Rectal smooth muscle tissue (tissue), 1 donor: Measurements from ENCODE around the gene SMCHD1.
"Not testable (repeated sequence)": the region's sequence is repeated elsewhere in the genome, so short reads cannot be mapped to it uniquely, and the experiment has no call there.

Experiments used
- H3K27ac ChIP-seq: one replicate; pipeline ENCODE4 v1.7.0; 2013; ENCODE audit warnings: low read depth, low read length, inconsistent platforms
- H3K27me3 ChIP-seq: one replicate; pipeline ENCODE4 v1.7.0; 2013; ENCODE audit warnings: low read length; ENCODE audit not compliant: control insufficient read depth, insufficient read depth
- H3K36me3 ChIP-seq: one replicate; pipeline ENCODE4 v1.7.0; 2013; ENCODE audit warnings: low read length; ENCODE audit not compliant: control insufficient read depth, insufficient read depth
- H3K4me1 ChIP-seq: one replicate; pipeline ENCODE4 v1.7.0; 2013; ENCODE audit warnings: low read length; ENCODE audit not compliant: control insufficient read depth, insufficient read depth
- H3K4me3 ChIP-seq: one replicate; pipeline ENCODE4 v1.7.0; 2013; ENCODE audit warnings: low read length
- H3K9ac ChIP-seq: one replicate; pipeline ENCODE4 v1.7.0; 2013; ENCODE audit warnings: low read length

Gene SMCHD1

DNA sequence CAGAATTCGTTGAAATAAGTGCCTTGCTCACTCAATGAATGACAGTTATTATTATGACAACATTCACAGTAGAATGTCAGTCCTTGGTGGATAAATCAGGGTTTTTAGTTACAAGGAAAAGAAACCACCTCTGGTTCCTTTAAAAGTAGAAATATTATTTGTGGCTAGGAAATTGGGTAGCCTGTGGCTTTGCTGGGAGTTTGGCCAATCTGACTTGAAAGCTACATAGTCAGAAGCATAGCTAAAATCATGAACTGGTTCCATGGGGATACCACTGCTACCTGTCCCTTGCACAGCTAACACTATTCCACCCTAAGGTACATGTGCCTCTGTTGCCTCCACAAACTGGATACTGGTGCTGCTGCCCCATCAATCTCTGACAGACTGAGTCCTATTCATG is 12.8 kb upstream of the SMCHD1 start:
- Histone ChIP-seq H3K27ac (no peak overlapping the region), H3K4me1 (no peaks in the 10 kb centered on the region), H3K27me3 (no peaks in the 10 kb centered on the region), H3K36me3 (no peaks in the 10 kb centered on the region), H3K4me3 (no peak overlapping the region), H3K9ac (no peak overlapping the region)

DNA sequence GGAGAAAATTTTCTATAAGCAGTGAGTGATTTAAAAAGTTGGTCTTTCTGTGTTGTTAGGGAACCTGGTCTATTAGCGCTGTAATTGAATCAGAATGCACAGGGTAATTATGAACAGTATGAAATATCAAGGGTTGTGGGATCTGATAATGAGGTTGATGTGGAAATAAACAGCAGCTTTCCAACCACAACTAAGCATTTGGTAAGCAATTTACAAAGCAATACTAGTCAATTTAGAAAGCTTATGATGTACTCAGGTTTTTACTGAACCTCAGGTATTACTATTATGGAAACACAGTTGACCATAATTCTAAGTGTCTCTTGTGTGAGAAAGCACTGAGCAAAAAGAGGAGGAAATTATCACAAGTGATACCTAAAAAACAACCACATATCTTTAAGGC is 11.0 kb upstream of the SMCHD1 start:
- Histone ChIP-seq H3K9ac (no peak overlapping the region), H3K36me3 (no peaks in the 10 kb centered on the region), H3K4me3 (no peak overlapping the region), H3K4me1 (no peaks in the 10 kb centered on the region), H3K27me3 (no peaks in the 10 kb centered on the region), H3K27ac (no peak overlapping the region)

DNA sequence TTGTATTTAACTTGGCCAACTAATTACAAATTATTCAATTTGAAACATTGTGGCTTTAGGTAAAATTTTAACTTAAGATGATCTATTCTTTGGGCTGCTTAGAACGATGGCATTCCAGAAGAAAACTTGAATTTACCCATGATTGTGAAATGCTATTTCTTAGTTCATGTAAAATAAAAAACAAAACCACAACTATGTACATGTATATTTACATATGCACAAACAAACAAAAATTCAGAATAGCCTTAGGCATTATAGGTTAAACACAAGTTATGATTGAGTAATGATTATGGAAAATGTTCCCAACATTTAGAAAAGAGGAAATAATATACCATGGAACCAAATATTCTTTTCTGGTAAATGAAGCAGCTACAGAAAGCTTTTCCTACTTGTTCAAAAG is 3.5 kb upstream of the SMCHD1 start:
- Histone ChIP-seq H3K27me3 (no peaks in the 10 kb centered on the region), H3K9ac (no peak overlapping the region), H3K4me3 (no peak overlapping the region), H3K4me1 (peaks cover 3% of the 10 kb centered on the region), H3K36me3 (no peaks in the 10 kb centered on the region), H3K27ac (no peak overlapping the region)

DNA sequence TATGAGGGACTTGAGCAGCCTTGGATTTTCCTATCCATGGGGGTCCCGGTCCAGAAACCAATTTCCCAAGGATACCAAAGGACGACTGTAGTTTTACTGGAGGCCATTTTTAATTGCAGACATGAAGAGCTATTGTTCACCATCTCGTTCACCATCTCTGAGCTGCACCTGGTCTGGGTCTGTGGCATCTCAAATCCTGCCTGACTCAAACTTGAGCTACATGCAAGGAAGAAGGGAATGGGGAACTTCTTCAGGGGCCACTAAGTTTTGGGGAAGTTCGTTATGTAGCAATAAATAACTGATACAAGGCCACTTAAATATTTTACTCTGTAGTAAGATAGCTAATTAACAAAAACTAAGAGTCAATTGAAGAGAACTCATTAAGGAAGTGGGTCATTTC is 2.1 kb upstream of the SMCHD1 start:
- no peaks in the 10 kb centered on the region for H3K36me3 ChIP-seq
- no peak overlapping the region for H3K4me3 ChIP-seq
- no peak overlapping the region for H3K9ac ChIP-seq
- H3K4me1 ChIP-seq = peaks cover 11% of the 10 kb centered on the region
- no peaks in the 10 kb centered on the region for H3K27me3 ChIP-seq
- H3K27ac ChIP-seq = no peak overlapping the region

DNA sequence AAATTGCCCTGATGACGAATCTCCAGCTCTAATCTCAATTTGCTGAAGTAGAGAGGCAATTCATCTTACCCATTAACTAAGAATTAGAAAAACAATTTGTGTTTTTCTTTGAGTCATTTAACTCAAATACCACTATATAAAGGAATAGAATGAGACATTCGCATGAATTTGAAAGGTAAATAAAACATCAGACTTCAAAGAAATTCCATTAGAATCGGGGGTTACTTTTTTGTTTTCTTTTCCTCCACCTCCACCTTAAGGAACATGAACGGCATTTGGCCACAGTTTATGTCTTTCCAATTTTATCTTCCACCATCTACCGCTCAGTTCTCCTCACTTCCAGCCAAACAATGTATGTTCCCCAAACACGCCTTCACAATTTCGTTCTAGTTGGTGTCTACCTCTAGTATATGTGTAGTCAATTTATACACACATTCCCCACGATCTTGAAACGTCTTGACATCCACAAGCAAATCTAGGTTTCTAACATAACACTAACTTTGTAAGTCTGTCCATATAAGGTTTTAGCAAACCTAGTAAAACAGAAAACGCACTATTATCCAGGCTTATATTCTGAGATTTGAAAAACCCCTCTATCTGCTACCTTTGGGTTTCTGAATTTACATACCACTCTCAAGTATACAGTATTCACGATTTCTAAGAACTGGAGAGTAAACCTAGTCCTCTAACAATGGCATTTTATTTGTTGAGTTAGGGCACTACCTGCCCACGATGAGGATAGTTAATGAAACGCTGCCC is 1.2 kb upstream of the SMCHD1 start:
- H3K4me3 ChIP-seq = peak overlapping the region; percentile 66
- peak overlapping the region; percentile 98 for H3K27ac ChIP-seq
- H3K36me3 ChIP-seq = no peaks in the 10 kb centered on the region
- no peaks in the 10 kb centered on the region for H3K27me3 ChIP-seq
- H3K9ac ChIP-seq = no peak overlapping the region
- peaks cover 12% of the 10 kb centered on the region for H3K4me1 ChIP-seq

DNA sequence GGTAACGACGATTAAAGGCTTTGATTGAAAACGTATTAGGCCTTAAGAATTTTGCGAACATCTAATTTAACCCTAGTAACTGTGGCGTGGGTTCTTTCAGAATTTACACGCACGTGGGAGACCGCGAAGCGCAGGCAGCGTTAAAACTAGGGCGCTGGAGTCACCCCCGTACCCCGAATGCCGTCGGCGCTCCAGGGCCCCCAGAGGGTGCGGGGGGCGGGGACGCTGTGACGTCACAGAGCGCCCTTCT is 673 bp upstream of the SMCHD1 start:
- peak overlapping the region; percentile 66 for H3K4me3 ChIP-seq
- H3K4me1 ChIP-seq = peaks cover 12% of the 10 kb centered on the region
- no peaks in the 10 kb centered on the region for H3K36me3 ChIP-seq
- H3K27ac ChIP-seq = peak overlapping the region; percentile 98
- no peaks in the 10 kb centered on the region for H3K27me3 ChIP-seq
- peak overlapping the region; percentile 79 for H3K9ac ChIP-seq

DNA sequence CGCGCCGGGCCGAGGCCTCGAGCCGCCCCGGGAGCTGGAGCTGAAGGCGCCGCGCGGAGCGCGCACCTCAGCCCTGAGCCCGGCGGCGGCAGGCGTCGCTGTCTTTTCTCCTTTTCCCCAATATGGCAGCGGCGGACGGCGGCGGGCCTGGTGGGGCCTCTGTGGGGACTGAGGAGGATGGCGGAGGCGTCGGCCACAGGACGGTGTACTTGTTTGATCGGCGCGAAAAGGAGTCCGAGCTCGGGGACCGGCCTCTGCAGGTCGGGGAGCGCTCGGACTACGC is 369 bp downstream of the SMCHD1 start:
- Histone ChIP-seq H3K4me3 (peak overlapping the region; percentile 66), H3K4me1 (peaks cover 12% of the 10 kb centered on the region), H3K9ac (peak overlapping the region; percentile 26), H3K36me3 (no peaks in the 10 kb centered on the region), H3K27ac (peak overlapping the region; percentile 98), H3K27me3 (no peaks in the 10 kb centered on the region)

DNA sequence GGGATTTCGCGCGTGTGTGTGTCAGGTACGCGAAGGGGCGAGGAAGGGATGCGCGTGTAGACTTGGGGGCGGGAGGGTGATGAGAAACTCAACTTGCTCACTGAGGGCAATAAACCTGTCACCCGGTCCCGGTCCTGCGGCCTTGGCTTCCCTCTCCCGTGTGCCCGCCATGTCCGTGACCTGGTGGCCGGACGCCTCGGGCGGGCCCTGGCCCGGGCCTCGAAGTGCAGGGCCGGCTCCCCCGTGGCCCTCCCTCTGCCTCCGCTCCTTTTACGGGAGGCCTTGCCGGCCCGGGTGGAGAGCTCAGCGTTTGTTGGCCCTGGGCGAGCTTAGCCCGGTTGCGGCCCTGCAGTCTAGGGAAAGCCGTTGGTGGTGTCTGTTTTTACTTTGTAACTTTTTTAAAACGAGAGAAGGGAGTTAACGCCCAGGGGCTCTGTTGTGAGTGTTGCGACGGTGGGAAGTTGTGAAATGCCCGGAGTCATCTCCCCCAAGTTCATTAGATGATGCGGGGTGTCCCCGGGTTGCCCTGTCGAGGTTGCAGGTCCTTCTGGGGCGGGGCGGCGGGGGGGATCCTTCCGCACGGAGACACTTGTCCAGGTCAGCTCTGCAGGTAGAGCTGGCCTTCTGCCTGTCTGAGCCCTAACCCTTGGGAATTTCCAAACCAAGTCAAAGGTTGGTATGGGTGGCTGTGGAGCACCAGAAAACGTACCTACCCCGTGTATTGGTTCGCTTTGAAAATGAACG is 883 bp downstream of the SMCHD1 start:
- no peaks in the 10 kb centered on the region for H3K27me3 ChIP-seq
- H3K4me3 ChIP-seq = peak overlapping the region; percentile 66
- peaks cover 12% of the 10 kb centered on the region for H3K4me1 ChIP-seq
- H3K27ac ChIP-seq = peak overlapping the region; percentile 98
- H3K36me3 ChIP-seq = no peaks in the 10 kb centered on the region
- H3K9ac ChIP-seq = peak overlapping the region; percentile 26

DNA sequence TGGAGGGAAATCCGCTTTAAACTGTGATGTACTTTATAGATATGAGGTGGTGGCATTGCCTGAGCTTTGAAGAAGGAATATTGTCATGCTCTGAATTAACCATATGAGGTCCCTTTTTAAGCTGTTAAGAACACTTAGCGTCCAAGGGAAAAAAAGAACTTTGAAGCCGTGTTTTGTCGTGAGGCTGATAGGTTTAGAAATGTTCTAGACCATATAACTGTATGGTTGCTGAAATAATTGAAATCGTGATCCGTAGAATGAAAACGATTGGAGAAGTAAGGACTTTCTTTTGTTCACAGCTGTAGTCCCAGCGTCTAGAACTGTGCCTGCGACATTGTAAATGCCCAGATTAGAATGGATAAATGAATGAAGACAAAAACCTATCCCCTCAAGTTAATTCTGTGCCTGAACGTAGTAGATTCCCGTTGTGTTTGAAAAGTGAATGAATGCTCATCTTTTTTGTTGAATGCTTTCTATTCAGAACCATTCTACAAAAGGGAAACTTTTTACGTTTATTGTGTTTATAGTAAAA is 1.5 kb downstream of the SMCHD1 start:
- H3K27ac ChIP-seq = peak overlapping the region; percentile 98
- H3K9ac ChIP-seq = peak overlapping the region; percentile 26
- no peaks in the 10 kb centered on the region for H3K36me3 ChIP-seq
- peaks cover 12% of the 10 kb centered on the region for H3K4me1 ChIP-seq
- peak overlapping the region; percentile 66 for H3K4me3 ChIP-seq
- H3K27me3 ChIP-seq = no peaks in the 10 kb centered on the region

DNA sequence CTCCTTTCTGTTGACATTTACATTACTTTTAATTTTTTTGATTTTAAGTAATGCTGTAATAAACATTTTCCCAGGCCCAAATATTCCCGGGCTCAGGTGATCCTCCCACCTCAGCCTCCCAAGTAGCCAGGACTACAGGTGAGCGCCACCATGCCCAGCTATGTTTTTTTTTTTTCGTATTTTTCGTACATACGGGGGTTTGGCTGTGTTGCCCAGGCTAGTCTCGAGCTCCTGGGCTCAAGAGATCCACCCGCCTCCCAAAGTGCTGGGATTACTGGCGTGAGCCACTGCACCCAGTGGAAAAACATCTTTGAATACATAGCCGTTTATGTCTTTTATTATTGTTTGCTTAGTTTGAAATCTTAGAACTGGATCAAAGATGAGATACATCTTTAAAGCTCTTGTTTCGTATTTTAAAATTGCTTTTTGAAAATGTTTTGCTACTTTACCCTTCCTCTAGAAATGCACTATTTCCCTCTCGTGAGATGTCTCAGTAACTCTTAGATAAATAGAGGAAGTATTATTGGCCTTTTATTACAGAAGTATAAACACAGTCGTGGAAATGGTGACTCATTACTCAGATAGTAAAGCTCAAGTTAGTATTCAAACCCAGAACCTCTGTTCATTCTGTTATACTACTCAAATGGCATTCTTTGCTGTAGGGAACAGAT is 2.4 kb downstream of the SMCHD1 start:
- no peak overlapping the region for H3K9ac ChIP-seq
- H3K27me3 ChIP-seq = no peaks in the 10 kb centered on the region
- H3K4me3 ChIP-seq = peak overlapping the region; percentile 66
- H3K4me1 ChIP-seq = peaks cover 12% of the 10 kb centered on the region
- H3K36me3 ChIP-seq = no peaks in the 10 kb centered on the region
- H3K27ac ChIP-seq = peak overlapping the region; percentile 40

DNA sequence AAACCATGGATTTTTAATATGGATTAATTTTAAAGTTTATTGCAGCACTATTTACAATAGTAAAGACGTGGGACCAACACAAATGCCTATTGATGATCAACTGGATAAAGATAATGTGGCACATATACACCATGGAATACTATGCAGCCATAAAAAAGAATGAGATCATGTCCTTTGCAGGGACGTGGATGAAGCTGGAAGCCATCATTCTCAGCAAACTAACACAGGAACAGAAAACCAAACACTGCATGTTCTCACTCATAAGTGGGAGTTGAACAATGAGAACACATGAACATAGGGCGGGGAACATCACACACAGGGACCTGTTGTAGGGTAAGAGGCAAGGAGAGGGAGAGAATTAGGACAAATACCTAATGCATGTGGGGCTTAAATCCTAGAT is 5.3 kb downstream of the SMCHD1 start:
- H3K4me3 ChIP-seq = not testable (repeated sequence)

DNA sequence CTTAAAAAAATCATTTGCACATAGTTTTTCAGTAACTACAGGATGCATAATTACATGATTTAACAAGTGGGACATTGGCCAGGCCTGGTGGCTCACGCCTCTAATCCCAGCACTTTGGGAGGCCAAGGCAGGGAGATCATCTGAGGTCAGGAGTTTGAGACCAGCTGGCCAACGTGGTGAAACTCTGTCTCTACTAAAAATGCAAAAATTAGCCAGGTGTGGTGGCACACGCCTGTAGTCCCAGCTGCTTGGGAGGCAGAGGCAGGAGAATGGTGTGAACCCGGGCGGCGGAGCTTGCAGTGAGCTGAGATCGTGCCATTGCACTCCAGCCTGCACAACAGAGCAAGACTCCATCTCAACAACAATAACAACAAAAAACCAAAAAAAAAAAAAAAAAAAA is 6.8 kb downstream of the SMCHD1 start:
- not testable (repeated sequence) for H3K27ac ChIP-seq, H3K4me3 ChIP-seq, H3K36me3 ChIP-seq, H3K27me3 ChIP-seq, H3K4me1 ChIP-seq, H3K9ac ChIP-seq

More for the DNA sequence above, 5.3 kb downstream of the SMCHD1 start:
- H3K9ac ChIP-seq, H3K27me3 ChIP-seq, H3K27ac ChIP-seq, H3K36me3 ChIP-seq: not testable (repeated sequence)
- H3K4me1 ChIP-seq = peaks cover 15% of the 10 kb centered on the region
